Right lobe of liver (tissue), 6 donors: Measurements from ENCODE around the gene NEO1. TPM values are rescaled to one million over a fixed set of nuclear protein-coding genes. Genes with fewer than 3 reads are reported as not detected.

Experiments
- ATAC-seq, 4 donors: fragments of 200-7000 bp; cut with Tn5 transposase; one replicate each; pipeline ENCODE4 v1.9.1; 2020; ENCODE audit warnings: mild to moderate bottlenecking in 4 of 4, moderate library complexity in 4 of 4
- DNase-seq, 3 donors: peaks; one replicate each; pipeline ENCODE4 v3.0.0-alpha.2; 2020
- H3K27ac ChIP-seq, 3 donors: fragments of 200-600 bp; one replicate each; pipeline ENCODE4 v1.8.0; 2022
- H3K27me3 ChIP-seq, 2 donors: fragments of 200-600 bp; one replicate each; pipeline ENCODE4 v1.8.0; 2022
- H3K36me3 ChIP-seq, 4 donors: fragments of 200-600 bp; sonication (generic) in 1 of 4; one replicate each; pipeline versions ENCODE4 v1.5.1 to v1.8.0; 2017 to 2022; ENCODE audit warnings: control low read depth in 1 of 4
- H3K4me1 ChIP-seq, 4 donors: fragments of 200-600 bp; sonication (generic) in 1 of 4; one replicate each; pipeline versions ENCODE4 v1.5.1 to v1.8.0; 2017 to 2022; ENCODE audit warnings: control low read depth in 1 of 4
- H3K4me3 ChIP-seq, 3 donors: fragments of 200-600 bp; one replicate each; pipeline ENCODE4 v1.8.0; 2022
- H3K9me3 ChIP-seq, 4 donors: fragments of 200-600 bp; sonication (generic) in 1 of 4; one replicate each; pipeline versions ENCODE4 v1.5.1 to v1.8.0; 2017 to 2022; ENCODE audit warnings: control low read depth in 1 of 4
- CTCF ChIP-seq, 4 donors: fragments of 200-600 bp in 3 of 4; fragments of 450-650 bp in 1 of 4; IDR thresholded peaks; one replicate each; pipeline versions ENCODE4 v1.5.1 to v1.8.0; 2016 to 2022; ENCODE audit warnings: antibody characterized with exemption in 4 of 4, mild to moderate bottlenecking in 2 of 4
- POLR2A ChIP-seq: fragments of 450-650 bp; IDR thresholded peaks from one replicate; pipeline ENCODE4 v1.6.1; 2017; ENCODE audit warnings: antibody characterized with exemption, mild to moderate bottlenecking
- WGBS: methylation state at CpG from one replicate; pipeline ENCODE4 v1.1.6; 2018; ENCODE audit warnings: low coverage, low lambda C conversion rate; ENCODE audit not compliant: insufficient coverage; ENCODE audit errors: missing lambda C conversion rate; 5-methylcytosine and 5-hydroxymethylcytosine counted together
- intact Hi-C, 2 donors: fragments of 100-400 bp; cut with DNase I; formaldehyde crosslinking; loops; one replicate each; pipeline versions ENCODE4 v1.11.2 to v1.14.1; 2022
- total RNA-seq, 6 experiments: library from RNA; depleted of rRNA in 2 of 6; stranded (reverse); fragments of >200 nt in 2 of 6; fragmentation: NEBNext Ultra II Directional in 3 of 6; extraction: Animal tissue kit (Norgen Biotek cat#: 25700) in 3 of 6; gene quantifications; one replicate each; pipeline versions ENCODE4 v1.1.0 to v1.2.4, GENCODE V29; 2016 to 2023
- donor health status: DM: no; HTN: yes; CAD: no.
- donor health status: DM: no; HTN: no; CAD: no.
- donor health status: DM: no; HTN: no; CAD: no.
- donor health status: DM: no; HTN: yes; CAD: no.
- donor health status: DM: no; HTN: yes; CAD: no.

Gene NEO1
- total RNA-seq, 6 experiments from 2014 or later, result 8.3 to 13.2 (median 10.3) TPM

- no peak overlapping the region for H3K27ac ChIP-seq
- TF ChIP-seq CTCF (IDR thresholded peaks at IDR 0.05) (no peak), POLR2A (no peak)
- peaks cover 0 to 10% (median 0%) of the 10 kb centered on the region in 4 donors for H3K4me1 ChIP-seq
- no peaks in the 10 kb centered on the region for H3K9me3 ChIP-seq
- no peaks in the 10 kb centered on the region for H3K36me3 ChIP-seq
- DNase-seq, result no peak
- ATAC-seq, result no peak
- H3K27me3 ChIP-seq, result no peaks in the 10 kb centered on the region
- intact Hi-C loops, result no loop called here
- H3K4me3 ChIP-seq, result no peak overlapping the region
- 50% methylated on average over 1 of the region's 1 CpG for WGBS
Observed at GRCh38 chr15:73143763-73144155, 91.5 kb downstream of the NEO1 start.

DNA sequence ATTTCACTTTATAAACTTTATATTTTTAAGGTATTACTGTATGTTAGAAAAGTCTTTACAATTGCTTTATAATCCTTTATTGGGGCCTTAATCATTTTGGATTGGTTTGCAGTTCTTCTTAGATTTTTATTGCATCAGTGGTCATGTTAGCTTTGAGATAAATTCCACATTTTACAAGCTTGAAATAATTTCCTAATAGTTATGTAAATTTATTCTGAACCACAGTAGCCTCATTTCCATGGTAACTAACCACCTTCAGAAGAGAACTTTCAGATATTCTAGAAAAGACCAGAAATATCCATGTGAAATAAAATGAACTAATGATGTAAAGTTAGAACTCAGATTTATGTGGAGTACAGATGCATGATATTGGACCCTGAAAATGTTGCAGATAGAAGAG lies 94.2 kb downstream of the NEO1 start:
- Histone ChIP-seq H3K4me3 (no peak overlapping the region), H3K27me3 (no peaks in the 10 kb centered on the region), H3K27ac (no peak overlapping the region), H3K36me3 (no peaks in the 10 kb centered on the region), H3K4me1 (peaks cover 0 to 10% (median 0%) of the 10 kb centered on the region in 4 donors), H3K9me3 (no peaks in the 10 kb centered on the region)
- no peak for TF ChIP-seq POLR2A
- no peak for TF ChIP-seq CTCF (IDR thresholded peaks at IDR 0.05)
- ATAC-seq (no peak), DNase-seq (no peak)
- intact Hi-C loops, result no loop called here

DNA sequence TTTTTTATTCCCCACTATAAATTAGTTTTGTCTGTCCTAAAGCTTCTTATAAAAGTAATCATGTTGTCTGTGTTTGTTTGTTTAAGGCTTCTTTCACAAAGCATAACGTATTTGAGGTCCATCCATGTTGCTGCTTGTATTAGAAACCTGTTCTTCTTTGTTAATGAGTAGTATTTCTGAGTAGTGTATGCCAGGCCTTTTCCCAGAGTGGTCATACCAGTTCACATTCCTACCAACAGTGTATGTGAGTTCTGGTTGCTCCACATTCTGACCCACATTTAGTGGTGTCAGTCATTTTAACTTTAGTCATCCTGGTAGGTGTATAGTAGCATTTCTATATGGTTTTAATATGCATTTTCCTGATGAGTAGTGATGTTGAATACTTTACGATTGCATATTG lies 98.6 kb downstream of the NEO1 start:
- WGBS, result 91% methylated on average over 2 of the region's 2 CpGs
- intact Hi-C loops, result no loop called here
- Histone ChIP-seq H3K27ac (no peak overlapping the region), H3K4me3 (no peak overlapping the region), H3K27me3 (no peaks in the 10 kb centered on the region), H3K9me3 (no peaks in the 10 kb centered on the region), H3K36me3 (no peaks in the 10 kb centered on the region), H3K4me1 (no peaks in the 10 kb centered on the region)
- TF ChIP-seq POLR2A (no peak), CTCF (IDR thresholded peaks at IDR 0.05) (no peak)
- DNase-seq (no peak), ATAC-seq (no peak)

DNA sequence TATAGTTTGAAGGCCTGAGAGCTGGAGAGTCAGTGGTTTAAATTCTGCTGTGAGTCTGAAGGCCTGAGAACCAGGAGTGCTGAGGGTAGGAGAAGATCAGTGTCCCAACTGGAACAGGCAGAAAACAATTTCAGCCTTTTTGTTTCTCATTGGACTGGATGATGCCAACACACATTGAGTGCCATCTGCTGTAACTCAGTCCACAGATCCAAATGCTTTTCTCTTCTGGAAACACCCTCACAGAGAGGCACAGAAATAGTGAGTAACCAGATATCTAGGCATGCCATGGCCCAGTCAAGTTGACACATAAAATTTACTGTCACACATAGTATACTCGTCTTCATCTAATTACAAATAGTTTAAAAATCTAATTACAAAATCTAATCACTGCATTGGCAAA lies 100.8 kb downstream of the NEO1 start:
- 88% methylated on average over 1 of the region's 1 CpG for WGBS
- Histone ChIP-seq H3K27me3 (no peaks in the 10 kb centered on the region), H3K4me3 (no peak overlapping the region), H3K27ac (no peak overlapping the region), H3K9me3 (no peaks in the 10 kb centered on the region), H3K4me1 (no peaks in the 10 kb centered on the region), H3K36me3 (no peaks in the 10 kb centered on the region)
- no peak for DNase-seq
- ATAC-seq, result no peak
- intact Hi-C loops, result no loop called here
- TF ChIP-seq POLR2A (no peak), CTCF (IDR thresholded peaks at IDR 0.05) (no peak)

GRCh38 chr15:73153447-73153846 lies 101.2 kb downstream of the NEO1 start:
- H3K36me3 ChIP-seq, result no peaks in the 10 kb centered on the region
- H3K4me1 ChIP-seq, result no peaks in the 10 kb centered on the region
- no peaks in the 10 kb centered on the region for H3K9me3 ChIP-seq
- H3K4me3 ChIP-seq, result no peak overlapping the region
- no peak for DNase-seq
- 86% methylated on average over 5 of the region's 5 CpGs for WGBS
- ATAC-seq, result no peak
- H3K27ac ChIP-seq, result no peak overlapping the region
- intact Hi-C loops, result no loop called here
- H3K27me3 ChIP-seq, result no peaks in the 10 kb centered on the region
- no peak for TF ChIP-seq POLR2A
- TF ChIP-seq CTCF (IDR thresholded peaks at IDR 0.05), result no peak
